HepG2 (cell line): ENCODE results near the gene PCTP. TPM values are rescaled to one million over a fixed set of nuclear protein-coding genes. Genes with fewer than 3 reads are reported as not detected.

ENCODE experiments used
- ATAD3A ChIP-seq: sonication (generic); formaldehyde crosslinking; IDR thresholded peaks from 2 replicates; pipeline ENCODE4 v1.4.0; 2020; ENCODE audit warnings: missing genetic modification reagents
- FOSL2 ChIP-seq: sonication (generic); formaldehyde crosslinking; IDR thresholded peaks from 2 replicates; pipeline ENCODE4 v1.4.0; 2020; ENCODE audit warnings: missing genetic modification reagents
- FOXO1 ChIP-seq: sonication (generic); formaldehyde crosslinking; IDR thresholded peaks from 2 replicates; pipeline ENCODE4 v1.4.0; 2020; ENCODE audit warnings: missing genetic modification reagents
- FOXP4 ChIP-seq: sonication (generic); formaldehyde crosslinking; IDR thresholded peaks from 2 replicates; pipeline ENCODE4 v1.4.0; 2020; ENCODE audit warnings: missing genetic modification reagents
- HNRNPLL ChIP-seq: fragments of 200-400 bp; formaldehyde crosslinking; IDR thresholded peaks from 2 replicates; pipeline ENCODE4 v1.6.1; 2017; ENCODE audit warnings: mild to moderate bottlenecking, low read depth, low read length; ENCODE audit not compliant: poor library complexity, severe bottlenecking
- HOXD1 ChIP-seq: sonication (generic); formaldehyde crosslinking; IDR thresholded peaks from 2 replicates; pipeline ENCODE4 v1.5.0; 2020; ENCODE audit warnings: missing genetic modification reagents
- JARID2 ChIP-seq: sonication (generic); formaldehyde crosslinking; IDR thresholded peaks from 2 replicates; pipeline ENCODE4 v1.8.1; 2023; ENCODE audit warnings: missing genetic modification reagents, inconsistent platforms; ENCODE audit not compliant: insufficient replicate concordance
- KDM2A ChIP-seq: sonication (generic); formaldehyde crosslinking; IDR thresholded peaks from 2 replicates; pipeline ENCODE4 v1.4.0; 2020; ENCODE audit warnings: low read depth, missing genetic modification reagents, borderline replicate concordance
- NFRKB ChIP-seq: fragments of 450-650 bp; IDR thresholded peaks from 2 replicates; pipeline ENCODE4 v1.6.1; 2017
- PITX1 ChIP-seq: sonication (generic); formaldehyde crosslinking; IDR thresholded peaks from 2 replicates; pipeline ENCODE4 v1.5.1; 2020; ENCODE audit warnings: mild to moderate bottlenecking, missing genetic modification reagents
- SNAPC2 ChIP-seq: sonication (generic); formaldehyde crosslinking; IDR thresholded peaks from 2 replicates; pipeline ENCODE4 v1.8.1; 2022; ENCODE audit warnings: mild to moderate bottlenecking, missing genetic modification reagents
- STAT6 ChIP-seq: sonication (generic); formaldehyde crosslinking; IDR thresholded peaks from 2 replicates; pipeline ENCODE4 v1.4.0; 2020; ENCODE audit warnings: missing genetic modification reagents, mild to moderate bottlenecking, borderline replicate concordance
- XBP1 ChIP-seq: sonication (generic); formaldehyde crosslinking; IDR thresholded peaks from 2 replicates; pipeline ENCODE4 v1.5.0; 2020; ENCODE audit warnings: missing genetic modification reagents
- YEATS4 ChIP-seq: sonication (generic); formaldehyde crosslinking; IDR thresholded peaks from 2 replicates; pipeline ENCODE4 v1.4.0; 2020; ENCODE audit warnings: missing genetic modification reagents, borderline replicate concordance
- ZMYM3 ChIP-seq: sonication (generic); formaldehyde crosslinking; IDR thresholded peaks from 2 replicates; pipeline ENCODE4 v1.5.1; 2020; ENCODE audit warnings: mild to moderate bottlenecking, missing genetic modification reagents
- ZNF101 ChIP-seq: sonication (generic); formaldehyde crosslinking; IDR thresholded peaks from 2 replicates; pipeline ENCODE4 v1.4.0; 2020; ENCODE audit warnings: mild to moderate bottlenecking, low read depth, missing genetic modification reagents, borderline replicate concordance
- ZNF207 ChIP-seq: fragments of 450-650 bp; IDR thresholded peaks from 2 replicates; pipeline ENCODE4 v1.6.1; 2016; ENCODE audit warnings: antibody characterized with exemption, borderline replicate concordance
- ZNF24 ChIP-seq: fragments of 450-650 bp; IDR thresholded peaks from 2 replicates; pipeline ENCODE4 v1.6.1; 2017; ENCODE audit warnings: antibody characterized with exemption, mild to moderate bottlenecking
- ZNF7 ChIP-seq: IDR thresholded peaks from 2 replicates; pipeline ENCODE4 v1.6.1; 2016; ENCODE audit warnings: missing biosample characterization, missing genetic modification reagents
- polyA plus RNA-seq, 8 experiments: library from polyadenylated mRNA; depleted of rRNA in 3 of 8; stranded (reverse) in 7 of 8; unstranded in 1 of 8; fragments of >200 nt; fragmentation: Illumina TruSeq in 4 of 8; extraction: Trizol in 4 of 8; gene quantifications; 2 replicates each; pipeline versions ENCODE4 v1.2.1 to v1.2.3, GENCODE V29; 2011 to 2016; ENCODE audit warnings: low read depth in 4 of 8, missing spikeins in 1 of 8, mixed read lengths in 1 of 8; ENCODE audit not compliant: insufficient read depth in 1 of 8
- total RNA-seq, 5 experiments: library from RNA; depleted of rRNA; stranded (reverse); fragments of >200 nt; fragmentation: Illumina TruSeq; extraction: Trizol; gene quantifications; 2 replicates each; pipeline ENCODE4 v1.2.3, GENCODE V29; 2016; ENCODE audit warnings: low read depth in 1 of 5
- TF ChIP-seq, protein P1 (sequence below): sonication (generic); formaldehyde crosslinking; IDR thresholded peaks from 2 replicates; pipeline ENCODE4 v1.8.1; 2022; ENCODE audit warnings: low read depth, mild to moderate bottlenecking, missing genetic modification reagents

Gene PCTP
- total and polyA plus RNA-seq, 2 of the 13 experiments (the other 11 are each of a cell fraction or from before 2014, with no cell fraction given), result 37.1 to 50.7 TPM

- TF ChIP-seq, protein P1, sequence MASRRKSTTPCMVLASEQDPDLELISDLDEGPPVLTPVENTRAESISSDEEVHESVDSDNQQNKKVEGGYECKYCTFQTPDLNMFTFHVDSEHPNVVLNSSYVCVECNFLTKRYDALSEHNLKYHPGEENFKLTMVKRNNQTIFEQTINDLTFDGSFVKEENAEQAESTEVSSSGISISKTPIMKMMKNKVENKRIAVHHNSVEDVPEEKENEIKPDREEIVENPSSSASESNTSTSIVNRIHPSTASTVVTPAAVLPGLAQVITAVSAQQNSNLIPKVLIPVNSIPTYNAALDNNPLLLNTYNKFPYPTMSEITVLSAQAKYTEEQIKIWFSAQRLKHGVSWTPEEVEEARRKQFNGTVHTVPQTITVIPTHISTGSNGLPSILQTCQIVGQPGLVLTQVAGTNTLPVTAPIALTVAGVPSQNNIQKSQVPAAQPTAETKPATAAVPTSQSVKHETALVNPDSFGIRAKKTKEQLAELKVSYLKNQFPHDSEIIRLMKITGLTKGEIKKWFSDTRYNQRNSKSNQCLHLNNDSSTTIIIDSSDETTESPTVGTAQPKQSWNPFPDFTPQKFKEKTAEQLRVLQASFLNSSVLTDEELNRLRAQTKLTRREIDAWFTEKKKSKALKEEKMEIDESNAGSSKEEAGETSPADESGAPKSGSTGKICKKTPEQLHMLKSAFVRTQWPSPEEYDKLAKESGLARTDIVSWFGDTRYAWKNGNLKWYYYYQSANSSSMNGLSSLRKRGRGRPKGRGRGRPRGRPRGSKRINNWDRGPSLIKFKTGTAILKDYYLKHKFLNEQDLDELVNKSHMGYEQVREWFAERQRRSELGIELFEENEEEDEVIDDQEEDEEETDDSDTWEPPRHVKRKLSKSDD (CRISPR knock-in tag), result peak; percentile 83; the same call in 1 of the 2 replicates
- TF ChIP-seq YEATS4 (peak; percentile 89), HNRNPLL (peak; percentile 92), FOSL2 (CRISPR knock-in tag) (peak; percentile 41; the same call in 1 of the 2 replicates), FOXP4 (CRISPR knock-in tag) (peak; percentile 56; the same call in 1 of the 2 replicates), NFRKB (no peak), ZNF7 (CRISPR knock-in tag) (peak; percentile 26; the same call in 1 of the 2 replicates), SNAPC2 (CRISPR knock-in tag) (no peak), JARID2 (CRISPR knock-in tag) (peak; percentile 46), ATAD3A (CRISPR knock-in tag) (no peak), ZNF207 (no peak), ZNF101 (CRISPR knock-in tag) (no peak), KDM2A (peak; percentile 95), PITX1 (CRISPR knock-in tag) (peak; percentile 61; the same call in 1 of the 2 replicates), XBP1 (CRISPR knock-in tag) (no peak), FOXO1 (CRISPR knock-in tag) (0 out of 2 replicates have a peak, but pooled peaks have one; percentile 46), STAT6 (CRISPR knock-in tag) (peak; percentile 84; the same call in 1 of the 2 replicates), HOXD1 (CRISPR knock-in tag) (peak; percentile 81), ZMYM3 (peak; percentile 76), ZNF24 (no peak)
Observed at GRCh38 chr17:55750750-55751657, at the start of gene PCTP (continued).
